ENCODE results near the gene SNX25.

- no peak for TF ChIP-seq CTCF (IDR thresholded peaks at IDR 0.05)
- no peak for TF ChIP-seq POLR2A (IDR thresholded peaks at IDR 0.05)
Measured at GRCh38 chr4:185171373-185172071, 37.9 kb upstream of the SNX25 start.
